Ascending aorta (tissue), 2 donors: ENCODE data around the gene CETP. TPM values are rescaled to one million over a fixed set of nuclear protein-coding genes. Genes with fewer than 3 reads are reported as not detected.
A peak's percentile ranks its signal among the peaks of the same experiment; 100 is the strongest.

Experiments
- DNase-seq, 2 donors: peaks; one replicate each; pipeline ENCODE4 v3.0.0-alpha.2; 2019; ENCODE audit warnings: low spot score in 2 of 2
- H3K27ac ChIP-seq, 2 donors: fragments of 200-600 bp; sonication (generic); one replicate each; pipeline ENCODE4 v1.5.1; 2016 to 2017; ENCODE audit warnings: mild to moderate bottlenecking in 1 of 2
- H3K27me3 ChIP-seq: fragments of 200-600 bp; sonication (generic); one replicate; pipeline ENCODE4 v1.5.1; 2017
- H3K36me3 ChIP-seq, 2 donors: fragments of 200-600 bp; sonication (generic); one replicate each; pipeline ENCODE4 v1.5.1; 2016
- H3K4me1 ChIP-seq, 2 donors: fragments of 200-600 bp; sonication (generic); one replicate each; pipeline ENCODE4 v1.5.1; 2016 to 2017; ENCODE audit warnings: mild to moderate bottlenecking in 1 of 2
- H3K4me3 ChIP-seq, 2 donors: fragments of 200-600 bp; sonication (generic); one replicate each; pipeline ENCODE4 v1.5.1; 2016 to 2017; ENCODE audit warnings: mild to moderate bottlenecking in 1 of 2
- H3K9me3 ChIP-seq, 2 donors: fragments of 200-600 bp; sonication (generic); one replicate each; pipeline ENCODE4 v1.5.1; 2016
- CTCF ChIP-seq, 3 experiments: fragments of 200-600 bp in 2 of 3; fragments of 450-650 bp in 1 of 3; sonication (generic) in 2 of 3; IDR thresholded peaks; one replicate each; pipeline ENCODE4 v1.5.1; 2016 to 2019; ENCODE audit warnings: antibody characterized with exemption in 3 of 3, mild to moderate bottlenecking in 1 of 3, moderate library complexity in 1 of 3
- intact Hi-C: fragments of 100-400 bp; cut with DNase I; formaldehyde crosslinking; loops from one replicate; pipeline ENCODE4 v1.15.1; 2023
- total RNA-seq: library from RNA; depleted of rRNA; stranded (reverse); fragments of >200 nt; gene quantifications from one replicate; pipeline ENCODE4 v1.1.0, GENCODE V29; 2016

The CETP gene
- total RNA-seq, 1 donor from 2014 or later = not detected

- no peak for DNase-seq
Measured at GRCh38 chr16:56997264-56997663, 35.5 kb downstream of the CETP start.

GRCh38 chr16:56997931-56998330, 36.2 kb downstream of the CETP start:
- no peaks in the 10 kb centered on the region for H3K27me3 ChIP-seq
- H3K27ac ChIP-seq = no peak overlapping the region
- H3K4me3 ChIP-seq = no peak overlapping the region
- no peaks in the 10 kb centered on the region for H3K9me3 ChIP-seq
- no peaks in the 10 kb centered on the region for H3K36me3 ChIP-seq
- intact Hi-C loops = no loop called here
- TF ChIP-seq CTCF (IDR thresholded peaks at IDR 0.05) = no peak
- no peak for DNase-seq
- peaks cover 0 to 13% of the 10 kb centered on the region in 2 donors for H3K4me1 ChIP-seq

More at GRCh38 chr16:56997264-56997663, 35.5 kb downstream of the CETP start:
- H3K27ac ChIP-seq = no peak overlapping the region
- no peaks in the 10 kb centered on the region for H3K9me3 ChIP-seq
- H3K4me1 ChIP-seq = peaks cover 0 to 13% of the 10 kb centered on the region in 2 donors
- no peak overlapping the region for H3K4me3 ChIP-seq
- no peak for TF ChIP-seq CTCF (IDR thresholded peaks at IDR 0.05)
- intact Hi-C loops = no loop called here
- H3K36me3 ChIP-seq = no peaks in the 10 kb centered on the region
- no peaks in the 10 kb centered on the region for H3K27me3 ChIP-seq

- DNase-seq = no peak
- intact Hi-C loops = no loop called here
- no peak overlapping the region for H3K27ac ChIP-seq
Measured at GRCh38 chr16:56998352-56998751, 36.6 kb downstream of the CETP start.

GRCh38 chr16:56998861-56999260, 37.1 kb downstream of the CETP start:
- intact Hi-C loops = no loop called here
- Histone ChIP-seq H3K9me3 (no peaks in the 10 kb centered on the region), H3K27ac (peak overlapping the region; percentile 78 to 82), H3K36me3 (no peaks in the 10 kb centered on the region), H3K27me3 (no peaks in the 10 kb centered on the region), H3K4me3 (no peak overlapping the region), H3K4me1 (peaks cover 0 to 13% of the 10 kb centered on the region in 2 donors)
- TF ChIP-seq CTCF (IDR thresholded peaks at IDR 0.05) = no peak
- DNase-seq = no peak

More at GRCh38 chr16:56998352-56998751, 36.6 kb downstream of the CETP start:
- Histone ChIP-seq H3K4me1 (peaks cover 0 to 13% of the 10 kb centered on the region in 2 donors), H3K36me3 (no peaks in the 10 kb centered on the region), H3K4me3 (no peak overlapping the region), H3K9me3 (no peaks in the 10 kb centered on the region), H3K27me3 (no peaks in the 10 kb centered on the region)
- TF ChIP-seq CTCF (IDR thresholded peaks at IDR 0.05) = no peak

GRCh38 chr16:56999409-57000270, 37.9 kb downstream of the CETP start:
- H3K27me3 ChIP-seq = no peaks in the 10 kb centered on the region
- no peak overlapping the region for H3K4me3 ChIP-seq
- no peak for DNase-seq
- peaks cover 0 to 13% of the 10 kb centered on the region in 2 donors for H3K4me1 ChIP-seq
- TF ChIP-seq CTCF (IDR thresholded peaks at IDR 0.05) = no peak
- intact Hi-C loops = no loop called here
- H3K9me3 ChIP-seq = no peaks in the 10 kb centered on the region
- H3K27ac ChIP-seq = peak overlapping the region; percentile 78 to 82
- H3K36me3 ChIP-seq = no peaks in the 10 kb centered on the region
